GM10266 (cell line): ENCODE results near the gene HMOX2.

Source experiments
- DNase-seq: peaks from one replicate; pipeline ENCODE4 v3.0.0; 2012; ENCODE audit errors: extremely low spot score
- CTCF ChIP-seq: IDR thresholded peaks from 2 replicates; pipeline ENCODE4 v1.5.1; 2012; ENCODE audit warnings: mild to moderate bottlenecking, low read depth; ENCODE audit not compliant: control insufficient read depth, insufficient read depth; ENCODE audit errors: missing control alignments

HMOX2 gene

DNA sequence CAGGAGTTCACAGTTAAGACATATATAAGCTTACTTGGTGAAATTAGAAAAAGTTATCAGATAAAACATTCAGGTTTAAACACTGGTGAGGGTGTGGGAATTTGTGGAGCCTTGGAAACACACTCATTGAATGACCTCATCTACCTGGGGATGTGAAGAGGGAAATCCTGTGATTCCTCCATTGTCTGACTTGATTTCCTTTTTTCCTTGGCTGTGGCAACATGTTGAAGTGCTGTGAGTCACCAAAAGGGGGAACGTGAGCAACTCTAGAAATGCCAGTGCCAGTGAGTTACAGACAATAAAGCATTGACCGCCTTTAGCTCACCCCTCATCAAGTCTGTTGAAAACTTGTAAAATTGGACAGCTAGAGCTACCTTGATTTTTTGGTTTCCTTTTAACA is 1.8 kb downstream of the HMOX2 start:
- no peak for TF ChIP-seq CTCF
- DNase-seq = no peak

- TF ChIP-seq CTCF = no peak
- no peak for DNase-seq
Observed at GRCh38 chr16:4481526-4481925, 5.3 kb downstream of the HMOX2 start.

- TF ChIP-seq CTCF = no peak
- no peak for DNase-seq
Observed at GRCh38 chr16:4481963-4482362, 5.8 kb downstream of the HMOX2 start.

DNA sequence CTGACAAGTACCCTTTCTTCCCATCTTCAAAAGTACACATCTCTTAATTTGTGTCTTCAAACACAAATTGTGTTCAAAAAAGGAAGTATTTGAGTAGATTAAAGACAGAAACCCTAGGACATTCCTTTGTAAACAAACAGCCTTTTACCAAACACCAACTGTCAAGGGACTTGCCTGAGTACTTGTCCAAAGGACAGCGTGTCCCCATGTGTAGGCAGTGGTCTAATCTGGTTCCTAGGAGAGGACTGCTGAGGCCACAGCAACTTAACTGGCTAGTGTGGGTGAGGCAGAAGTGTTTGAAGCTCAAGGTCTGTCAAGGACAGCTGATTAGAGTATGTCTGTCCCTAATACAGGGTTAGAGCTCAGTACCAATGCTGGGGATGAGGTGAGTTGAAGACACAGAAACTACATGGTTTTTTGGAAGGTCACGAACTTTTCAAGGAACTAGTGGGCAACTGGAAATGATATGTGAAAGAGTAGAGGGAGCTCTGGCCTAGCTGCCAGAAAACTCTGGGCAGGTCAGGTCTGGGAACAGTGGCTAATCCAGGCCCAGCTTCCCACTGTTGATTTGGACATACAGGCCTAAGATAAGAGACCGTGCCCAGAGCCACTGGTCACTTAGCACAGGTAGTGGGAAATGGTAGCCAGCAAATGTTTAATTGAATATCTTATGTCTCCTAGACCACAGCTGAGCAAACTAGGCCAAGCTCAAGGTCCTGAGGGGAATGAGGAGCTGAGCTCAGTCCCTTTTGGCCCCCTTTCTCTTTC is 10.1 kb downstream of the HMOX2 start:
- no peak for DNase-seq
- TF ChIP-seq CTCF = no peak

GRCh38 chr16:4487955-4488498 is 11.8 kb downstream of the HMOX2 start:
- TF ChIP-seq CTCF = no peak
- DNase-seq = no peak

DNA sequence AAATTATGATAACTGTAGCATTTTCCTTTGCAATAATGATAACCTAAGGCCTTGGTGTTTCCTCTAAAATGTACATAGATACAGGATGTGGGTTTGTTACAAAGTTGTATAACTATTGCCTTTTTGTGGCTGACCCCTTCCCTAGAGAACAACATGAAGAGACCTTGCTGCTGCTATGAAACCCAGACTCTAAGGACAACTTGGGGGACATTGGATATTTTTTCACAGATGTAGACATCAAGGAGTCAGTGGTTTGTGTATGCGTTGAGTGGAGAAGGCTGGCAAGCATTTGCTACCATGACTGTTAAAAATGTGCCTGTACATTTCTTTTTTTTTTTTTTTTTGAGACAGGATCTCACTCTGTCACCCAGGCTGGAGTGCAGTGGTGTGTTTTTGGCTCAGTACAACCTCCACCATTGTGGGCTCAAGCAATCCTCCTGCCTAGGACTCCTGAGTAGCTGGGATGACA is 12.3 kb downstream of the HMOX2 start:
- no peak for DNase-seq

More for the DNA sequence above, 12.3 kb downstream of the HMOX2 start:
- TF ChIP-seq CTCF = no peak
